NCI-H2171 (cell line): ENCODE measurements around the gene SSTR1.
"Not testable (repeated sequence)": the region's sequence is repeated elsewhere in the genome, so short reads cannot be mapped to it uniquely, and the experiment has no call there.

Source experiments
- DNase-seq: peaks from one replicate; lab custom pipeline; 2025; lab: John Stamatoyannopoulos, UW

Gene SSTR1, protein sequence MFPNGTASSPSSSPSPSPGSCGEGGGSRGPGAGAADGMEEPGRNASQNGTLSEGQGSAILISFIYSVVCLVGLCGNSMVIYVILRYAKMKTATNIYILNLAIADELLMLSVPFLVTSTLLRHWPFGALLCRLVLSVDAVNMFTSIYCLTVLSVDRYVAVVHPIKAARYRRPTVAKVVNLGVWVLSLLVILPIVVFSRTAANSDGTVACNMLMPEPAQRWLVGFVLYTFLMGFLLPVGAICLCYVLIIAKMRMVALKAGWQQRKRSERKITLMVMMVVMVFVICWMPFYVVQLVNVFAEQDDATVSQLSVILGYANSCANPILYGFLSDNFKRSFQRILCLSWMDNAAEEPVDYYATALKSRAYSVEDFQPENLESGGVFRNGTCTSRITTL

DNA sequence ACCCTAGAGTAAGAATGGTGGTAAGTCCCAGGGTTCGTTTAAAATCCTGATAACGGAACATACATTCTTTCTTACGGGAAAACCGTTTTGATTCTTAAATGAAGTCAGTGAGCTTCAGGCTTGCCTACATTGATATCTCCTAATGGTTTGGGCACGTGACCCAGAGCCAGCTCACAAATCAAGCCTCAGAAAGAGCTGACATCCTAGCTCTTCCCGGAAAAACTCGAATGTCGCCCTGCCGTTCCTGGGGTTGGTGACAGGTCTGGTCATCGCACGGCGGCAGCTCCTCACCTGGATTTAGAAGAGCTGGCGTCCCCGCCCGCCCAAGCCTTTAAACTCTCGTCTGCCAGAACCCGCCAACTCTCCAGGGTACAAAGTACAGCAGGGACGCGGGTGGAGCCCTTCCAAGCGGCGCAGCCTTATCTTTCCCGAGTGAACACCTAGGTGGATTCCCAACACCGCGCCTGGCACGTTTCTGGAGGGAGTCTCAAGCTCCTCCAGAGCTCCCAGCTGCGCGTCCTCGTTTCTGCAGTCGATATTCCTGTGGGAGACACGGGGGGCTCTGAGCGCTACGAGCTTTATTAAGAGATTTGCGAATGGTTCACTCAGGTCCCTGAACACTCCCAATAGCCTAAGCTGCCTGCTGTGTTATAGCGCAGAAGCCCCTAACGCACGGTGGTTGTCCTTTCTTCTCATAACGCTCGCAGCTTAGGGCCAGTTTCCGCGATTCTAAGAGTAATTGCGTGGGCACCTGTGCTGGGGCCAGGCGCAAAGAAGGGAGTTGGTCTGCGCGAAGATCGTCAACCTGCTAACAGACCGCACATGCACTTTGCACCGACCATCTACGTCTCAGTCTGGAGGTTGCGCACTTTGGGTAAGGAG is at the start of gene SSTR1:
TSS of gene SSTR1 (plus strand) at position 169 of the 882 bp plus-strand sequence. CDS start 1,486 bp downstream, outside the sequence.
- no peak for DNase-seq

DNA sequence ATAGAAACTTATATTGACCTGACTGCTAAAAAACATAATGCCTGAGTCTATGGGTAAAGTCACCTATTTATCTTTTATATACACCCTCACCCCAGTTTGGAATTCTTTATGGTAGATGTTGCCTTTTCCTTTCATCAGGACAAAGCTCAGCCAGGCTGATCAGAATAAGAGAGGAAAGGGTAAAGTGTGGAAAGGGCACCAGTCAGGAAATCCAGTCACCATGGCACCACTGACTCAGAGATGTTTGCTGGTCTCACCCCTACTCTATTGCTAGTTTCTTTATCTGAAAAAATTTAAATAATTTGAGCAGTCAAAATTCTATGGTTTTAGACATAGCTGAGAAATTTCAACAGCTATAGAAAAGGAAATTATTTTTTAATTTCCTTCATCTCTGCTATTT is 49.2 kb upstream of the SSTR1 start:
- DNase-seq: no peak

DNA sequence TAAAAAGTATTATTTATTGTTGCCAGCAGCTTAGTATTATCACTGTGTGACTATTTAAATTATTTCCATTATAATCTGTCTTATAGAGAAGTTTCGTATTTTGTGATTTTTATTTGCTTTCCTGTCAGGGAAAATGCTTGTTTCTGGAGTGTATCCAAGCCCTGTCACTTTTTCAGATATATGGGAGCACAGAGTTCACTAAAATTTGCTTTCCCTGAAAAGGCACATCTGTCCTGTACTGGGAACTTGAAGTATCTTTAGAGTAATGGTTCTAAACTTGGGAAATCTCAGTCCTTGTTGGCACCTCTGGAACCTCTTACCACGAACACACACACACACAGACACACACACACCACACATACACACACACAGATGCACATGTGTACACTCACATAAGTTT is 39.3 kb upstream of the SSTR1 start:
- no peak for DNase-seq

DNA sequence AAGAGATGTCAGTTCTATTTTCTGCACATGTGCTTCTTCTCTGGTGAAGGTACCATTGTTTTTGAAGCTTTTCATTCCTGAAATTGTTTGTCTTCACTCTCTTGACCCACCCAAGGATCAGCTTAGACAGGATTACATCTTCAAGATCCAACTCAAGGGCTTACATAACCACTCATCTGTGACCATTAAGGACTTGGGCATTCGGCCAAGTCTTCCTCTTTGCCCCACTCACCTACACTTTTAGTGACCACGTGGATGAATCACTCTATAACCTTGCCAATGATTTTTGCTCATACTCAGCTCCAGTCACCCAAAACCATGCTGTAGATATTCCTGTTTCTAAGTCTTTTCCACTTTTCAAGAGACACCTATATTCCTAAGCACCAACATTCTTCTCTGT is 36.5 kb upstream of the SSTR1 start:
- DNase-seq: no peak

DNA sequence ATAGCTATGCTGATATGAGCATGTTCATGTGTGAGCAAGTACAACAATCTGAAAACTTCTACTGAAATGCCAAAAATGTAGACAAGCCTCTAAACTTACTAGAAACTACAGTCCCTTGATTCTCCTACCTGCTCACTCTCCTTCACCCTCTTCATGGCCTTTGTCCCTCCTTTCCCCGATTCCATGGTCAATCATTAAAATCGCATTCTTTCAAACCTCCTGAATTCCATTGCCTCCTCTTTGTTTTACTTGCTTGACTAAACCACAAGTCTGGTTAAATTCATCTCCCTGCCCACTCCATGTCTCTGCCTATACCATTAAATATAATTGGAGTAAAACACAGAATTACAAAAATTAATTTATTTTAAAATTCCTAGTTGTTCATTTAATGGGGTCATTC is 33.0 kb upstream of the SSTR1 start:
- DNase-seq: no peak

DNA sequence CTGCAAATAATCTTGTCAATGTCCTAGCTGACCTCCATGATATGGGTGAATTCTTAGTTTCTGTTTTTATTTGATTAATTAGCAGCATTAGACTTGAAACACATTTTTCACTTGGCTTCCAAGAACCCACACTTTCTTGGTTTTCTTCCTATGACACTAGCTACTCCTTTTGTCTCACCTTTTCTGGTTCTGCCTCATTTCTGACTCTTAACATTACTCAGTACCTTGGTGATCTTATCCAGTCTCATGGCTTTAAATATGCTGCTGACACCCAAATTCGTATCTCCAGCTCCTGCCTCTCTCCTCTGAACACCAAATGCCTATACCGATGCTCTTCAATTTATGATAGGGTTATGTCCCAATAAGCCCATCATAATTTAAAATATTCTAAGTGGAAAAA is 32.0 kb upstream of the SSTR1 start:
- DNase-seq: no peak

DNA sequence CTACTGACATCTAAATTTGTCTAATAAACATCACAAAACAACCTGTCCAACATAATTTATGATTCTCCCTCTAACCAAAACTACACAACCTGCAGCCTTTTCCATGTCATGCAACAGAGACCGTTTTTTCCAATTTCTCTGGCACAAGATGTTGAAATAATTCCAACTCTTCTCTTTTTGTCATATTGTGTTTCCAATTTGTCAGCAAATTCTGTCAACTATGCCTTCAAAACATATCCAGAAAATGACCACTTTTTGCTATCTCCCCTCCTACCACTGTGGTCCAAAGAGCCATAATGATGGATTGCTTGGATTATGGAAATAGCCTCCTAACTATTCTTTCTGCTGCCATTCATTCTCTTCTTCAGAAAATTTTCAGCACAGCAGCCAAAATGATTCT is 31.3 kb upstream of the SSTR1 start:
- no peak for DNase-seq

DNA sequence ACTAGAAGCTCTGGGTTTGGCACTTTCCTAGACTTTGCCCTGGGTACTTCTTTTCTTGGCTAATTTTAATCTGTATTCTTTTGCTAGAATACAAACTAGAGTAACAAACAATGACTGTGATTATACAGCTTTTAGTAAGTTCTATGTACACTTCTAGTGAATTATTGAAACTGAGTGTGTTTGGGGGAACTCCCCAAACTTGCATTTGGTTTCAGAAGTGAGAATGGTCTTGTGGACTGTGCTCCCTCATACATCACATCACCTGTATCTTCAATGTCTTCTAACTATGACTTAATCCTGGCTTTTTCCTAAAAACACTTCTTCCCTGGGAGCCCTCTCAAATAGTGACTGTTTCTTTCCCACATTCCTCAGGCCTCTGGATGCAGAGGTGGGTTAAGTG is 23.6 kb upstream of the SSTR1 start:
- DNase-seq: no peak

DNA sequence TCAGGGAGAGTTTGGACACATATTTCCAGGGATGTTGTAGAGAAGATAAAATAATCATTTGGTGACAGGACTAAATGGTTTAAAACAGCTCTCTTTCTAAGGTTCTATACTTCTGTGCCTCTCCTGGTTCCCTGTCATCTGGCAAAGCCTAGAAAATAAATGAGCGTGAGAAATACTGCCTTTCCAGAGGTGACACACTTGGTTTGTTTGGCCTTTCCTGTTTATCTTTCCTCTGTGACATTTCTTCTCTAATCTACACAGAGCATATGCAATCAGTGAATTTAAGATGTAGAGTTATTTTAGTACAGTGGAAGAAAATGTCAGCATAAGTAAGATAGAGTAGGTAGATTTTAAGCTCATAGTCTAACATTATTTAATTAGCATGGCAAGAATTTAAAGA is 22.0 kb upstream of the SSTR1 start:
- no peak for DNase-seq

DNA sequence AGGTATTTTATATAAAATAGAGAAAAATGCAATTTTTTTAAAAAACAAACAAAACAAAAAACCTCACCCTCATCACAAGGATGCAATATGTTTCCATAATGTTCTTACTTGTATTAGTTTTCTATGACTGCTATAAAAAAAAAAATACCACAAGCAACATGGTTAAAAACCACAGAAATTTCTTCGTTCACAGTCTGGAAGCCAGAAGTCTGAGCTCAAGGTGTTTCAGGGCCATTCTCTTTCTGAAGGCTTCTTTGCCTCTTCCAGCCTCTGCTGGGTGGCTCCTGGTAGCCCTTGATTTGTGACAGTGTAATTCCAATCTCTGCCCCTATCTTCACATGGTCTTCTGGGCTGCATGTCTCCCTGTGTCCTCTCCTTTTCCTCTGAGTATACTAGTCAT is 21.5 kb upstream of the SSTR1 start:
- no peak for DNase-seq

DNA sequence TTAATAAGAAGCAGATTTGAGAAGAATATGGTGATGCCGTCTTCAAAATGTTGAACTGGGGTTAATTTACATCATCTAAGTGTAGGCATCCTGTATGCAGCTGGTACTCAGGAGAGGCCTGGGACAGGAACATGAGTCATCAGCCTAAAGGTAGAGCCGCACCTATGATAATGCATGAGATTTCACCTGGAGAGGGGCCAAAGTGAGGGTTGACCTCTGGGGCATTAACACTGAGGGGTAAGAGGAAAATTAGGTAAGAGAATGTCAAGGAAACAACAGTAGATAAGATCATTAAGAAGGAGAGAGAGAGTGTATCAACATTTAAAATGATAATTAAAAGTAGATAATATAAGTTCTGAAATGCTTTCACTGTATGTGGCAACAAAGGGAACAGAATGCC is 20.2 kb upstream of the SSTR1 start:
- DNase-seq: no peak

DNA sequence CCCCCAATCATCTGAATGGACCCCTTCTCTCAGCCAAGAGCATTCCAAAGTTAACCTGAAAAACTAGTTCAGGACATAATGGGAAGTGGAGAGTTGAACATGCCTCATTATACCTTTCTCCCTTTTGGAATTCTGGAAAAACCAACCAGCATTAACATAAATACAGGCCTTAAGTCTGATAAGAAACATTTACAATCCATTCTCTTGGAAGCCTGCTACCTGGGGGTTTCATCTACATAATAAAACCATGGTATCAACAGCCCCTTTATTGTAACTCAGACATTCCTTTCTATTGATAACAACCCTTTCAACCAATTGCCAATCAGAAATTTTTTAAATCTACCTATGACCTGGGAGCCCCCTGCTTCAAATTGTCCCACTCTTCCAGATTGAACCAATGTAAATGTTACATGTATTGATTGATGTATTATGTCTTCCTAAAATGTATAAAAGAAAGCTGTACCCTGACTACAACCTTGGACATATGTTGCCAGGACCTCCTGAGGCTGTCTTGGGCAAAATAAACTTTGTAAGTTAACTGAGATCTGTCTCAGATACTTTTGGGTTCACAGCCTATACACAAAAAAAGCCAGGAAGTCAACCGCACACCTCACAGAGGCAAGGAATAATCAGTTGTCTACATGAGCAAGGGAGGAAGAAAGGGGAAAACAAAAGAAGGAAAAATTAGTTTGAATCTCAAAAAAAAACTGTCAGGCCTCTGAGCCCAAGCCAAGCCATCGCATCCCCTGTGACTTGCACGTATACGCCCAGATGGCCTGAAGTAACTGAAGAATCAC is 17.6 kb upstream of the SSTR1 start:
- DNase-seq: no peak

DNA sequence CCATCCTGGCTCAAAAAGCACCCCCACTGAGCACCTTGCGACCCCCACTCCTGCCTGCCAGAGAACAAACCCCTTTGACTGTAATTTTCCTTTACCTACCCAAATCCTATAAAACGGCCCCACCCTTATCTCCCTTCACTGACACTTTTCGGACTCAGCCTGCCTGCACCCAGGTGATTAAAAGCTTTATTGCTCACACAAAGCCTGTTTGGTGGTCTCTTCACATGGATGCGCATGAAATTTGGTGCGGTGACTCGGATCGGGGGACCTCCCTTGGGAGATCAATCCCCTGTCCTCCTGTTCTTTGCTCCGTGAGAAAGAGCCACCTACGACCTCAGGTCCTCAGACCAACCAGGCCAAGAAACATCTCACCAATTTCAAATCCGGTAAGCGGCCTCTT is 16.9 kb upstream of the SSTR1 start:
- DNase-seq: not testable (repeated sequence)

DNA sequence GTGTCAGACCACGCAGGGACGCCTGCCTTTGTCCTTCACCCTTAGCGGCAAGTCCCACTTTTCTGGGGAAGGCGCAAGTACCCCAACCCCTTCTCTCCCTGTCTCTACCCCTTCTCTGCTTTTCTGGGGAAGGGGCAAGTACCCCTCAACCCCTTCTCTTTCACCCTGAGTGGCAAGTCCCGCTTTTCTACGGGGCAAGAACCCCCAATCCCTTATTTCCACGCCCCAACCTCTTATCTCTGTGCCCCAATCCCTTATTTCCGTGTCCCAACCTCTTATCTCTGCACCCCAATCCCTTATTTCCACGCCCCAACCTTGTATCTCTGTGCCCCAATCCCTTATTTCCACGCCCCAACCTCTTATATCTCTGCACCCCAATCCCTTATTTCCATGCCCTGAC is 16.2 kb upstream of the SSTR1 start:
- DNase-seq: not testable (repeated sequence)

DNA sequence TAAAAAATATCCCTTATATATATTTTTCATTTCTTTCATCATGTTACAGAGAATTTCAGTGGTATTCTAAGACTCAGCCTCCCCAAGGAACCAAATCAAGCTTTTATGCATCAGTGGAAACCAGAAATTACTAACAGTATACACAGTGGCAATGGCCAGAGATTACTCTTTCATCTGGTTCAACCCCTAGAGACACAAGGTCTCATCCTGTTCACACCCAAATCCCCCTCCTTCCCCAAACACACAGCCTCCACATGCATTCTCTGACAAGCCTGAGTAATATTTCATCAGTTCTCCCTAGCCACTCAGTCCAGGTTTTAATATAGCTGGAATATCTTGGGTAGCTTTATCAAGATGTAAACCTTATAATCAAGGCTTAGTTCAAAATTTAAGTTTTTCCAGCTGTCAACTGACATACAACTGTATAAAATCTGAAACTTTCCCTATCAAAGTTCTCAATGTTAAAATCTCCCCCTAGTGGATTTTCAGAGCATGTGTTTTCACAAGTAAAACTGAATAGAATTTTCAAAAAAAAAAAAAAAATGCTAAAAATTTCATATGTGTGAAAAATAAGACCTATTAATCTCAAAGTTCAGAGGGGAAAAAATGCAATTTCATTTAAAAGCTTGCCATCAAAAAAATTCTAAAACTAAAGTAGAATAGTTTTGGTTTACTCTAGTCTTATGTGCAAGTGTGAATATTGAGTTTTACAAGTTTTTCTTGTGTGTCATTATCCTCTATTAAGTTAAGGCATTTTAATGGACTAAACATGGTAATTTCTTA is 10.5 kb upstream of the SSTR1 start:
- no peak for DNase-seq

DNA sequence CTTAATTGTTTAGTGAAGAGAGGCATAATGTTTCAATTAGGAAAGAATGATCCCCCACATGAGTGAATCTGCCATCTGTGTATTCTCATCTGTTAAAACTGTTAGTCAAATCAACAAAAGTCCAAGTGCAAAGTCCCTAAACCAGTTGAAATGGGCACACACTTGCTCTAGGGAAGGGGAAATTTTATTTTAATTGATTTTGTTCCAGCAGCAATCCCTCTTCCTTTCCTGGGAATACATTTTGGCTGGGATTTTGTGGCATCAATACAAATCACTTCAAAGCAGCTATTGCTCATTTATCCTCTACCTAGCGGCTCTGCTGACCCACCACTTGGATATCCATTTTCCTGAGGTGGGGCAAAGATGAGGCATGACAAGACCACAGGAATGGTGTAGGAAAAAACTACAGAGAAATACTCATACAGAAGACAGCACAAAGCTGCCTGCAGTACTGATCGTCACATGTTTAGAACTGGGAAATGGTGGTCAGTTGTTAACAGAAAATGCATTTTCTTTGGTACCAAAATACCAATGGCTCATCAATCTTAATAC is 9.8 kb upstream of the SSTR1 start:
- DNase-seq: no peak

DNA sequence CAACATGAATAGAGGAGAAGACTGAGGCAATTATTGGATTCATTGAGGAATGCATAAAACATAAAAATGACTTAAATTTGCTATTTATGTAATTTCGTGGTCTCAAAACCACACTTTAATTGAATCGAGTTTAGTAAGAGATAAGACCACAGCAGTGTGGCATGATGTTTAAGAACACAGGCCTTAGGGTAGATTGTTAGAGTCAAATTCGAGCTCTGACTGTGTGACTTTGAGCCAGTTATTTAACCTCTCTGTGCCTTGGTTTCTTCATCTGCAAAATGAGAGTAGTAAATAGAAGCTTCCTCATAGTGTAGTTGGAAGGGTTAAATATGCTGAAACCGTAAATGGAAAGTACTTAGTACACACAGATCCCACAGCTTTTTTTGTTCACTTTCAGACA is 9.3 kb upstream of the SSTR1 start:
- no peak for DNase-seq

DNA sequence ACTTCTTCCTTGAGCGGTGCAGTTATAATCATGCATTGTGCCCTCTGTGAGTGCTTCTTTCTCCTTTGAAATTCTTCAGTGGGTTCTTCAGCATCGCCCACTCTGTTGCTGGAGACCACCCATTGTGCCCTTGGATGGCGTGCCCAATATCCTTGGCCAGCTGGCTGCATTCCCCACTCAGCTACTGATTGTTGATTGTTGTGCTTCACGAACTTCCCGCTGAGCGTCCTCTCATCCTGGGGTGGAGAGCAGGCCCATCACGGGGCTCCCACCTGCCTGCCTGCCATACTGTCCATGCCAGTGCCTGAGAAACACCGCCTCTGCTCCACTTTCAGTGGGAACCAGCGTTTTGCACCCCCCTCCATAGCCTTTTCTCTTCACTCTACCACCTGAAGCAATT is 8.6 kb upstream of the SSTR1 start:
- DNase-seq: no peak

DNA sequence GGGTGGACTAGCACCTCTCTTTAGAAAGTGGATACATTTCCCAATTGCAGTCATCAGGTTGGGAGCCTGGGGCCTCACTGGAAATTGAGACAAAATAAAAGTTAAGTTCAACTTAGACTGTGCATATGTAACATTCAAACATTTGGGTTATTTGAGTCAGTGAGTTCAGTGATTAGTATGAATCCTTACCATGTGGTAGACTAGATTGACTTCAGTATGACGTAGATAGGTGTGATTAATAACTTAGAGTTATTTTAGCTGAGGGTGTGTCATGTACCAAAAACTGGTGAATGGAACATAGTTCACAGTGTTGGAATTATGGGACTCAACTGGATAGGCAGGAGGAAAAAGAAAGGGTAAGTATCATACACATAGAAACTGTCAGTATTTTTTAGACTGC is 8.0 kb upstream of the SSTR1 start:
- no peak for DNase-seq

DNA sequence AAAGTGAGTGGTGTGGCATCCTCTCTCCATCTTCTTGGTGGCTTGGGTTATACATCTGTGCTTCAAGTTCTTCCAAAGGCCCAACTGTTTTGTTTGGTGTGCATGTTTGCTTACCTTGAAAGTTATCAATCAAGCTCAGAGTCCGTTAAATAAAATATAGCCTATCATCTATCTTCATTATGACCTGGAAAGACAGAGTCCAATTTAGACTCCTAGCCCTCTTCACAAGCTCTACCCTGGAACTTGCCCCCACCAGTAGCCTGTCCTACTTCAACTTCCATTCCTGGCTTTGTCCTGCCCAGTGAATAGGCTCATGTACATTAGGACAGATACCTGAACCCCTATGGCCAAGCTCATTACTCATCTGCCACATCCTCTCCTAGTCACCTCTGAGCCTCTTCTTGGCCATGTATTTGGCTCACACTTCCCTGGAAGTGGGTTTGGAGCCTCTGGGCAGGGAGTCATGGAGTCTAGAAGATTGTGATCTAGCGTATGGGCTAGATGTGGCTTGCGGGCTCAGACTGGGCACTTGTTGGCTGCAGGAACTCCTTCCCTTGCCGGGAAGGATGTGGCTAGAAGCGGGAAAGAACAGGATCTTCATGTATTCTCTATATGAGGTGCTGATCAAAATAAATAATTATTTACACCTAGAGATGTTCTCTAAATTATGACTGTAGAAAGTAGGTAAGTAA is 6.4 kb upstream of the SSTR1 start:
- no peak for DNase-seq
